PC-3 (cell line): ENCODE measurements around the gene NLGN1. TPM values are rescaled to one million over a fixed set of nuclear protein-coding genes. Genes with fewer than 3 reads are reported as not detected.

Source experiments
- ATAC-seq: fragments of 200-7000 bp; cut with Tn5 transposase; 2 replicates; pipeline ENCODE4 v1.9.1; 2020; ENCODE audit warnings: mild to moderate bottlenecking, moderate library complexity
- BruUV-seq: library from RNA; stranded (reverse); fragments of 400-500 nt; replicated peaks from 2 replicates; lab custom pipeline; 2021; lab: Mats Ljungman, UMichigan
- CTCF ChIA-PET: fragments of 300-600 bp; sonication (Branson Sonifier 250); formaldehyde crosslinking; loops from one replicate; lab custom pipeline; 2022; ENCODE audit warnings: antibody characterized with exemption; lab: Charles Lee
- POLR2A ChIA-PET: fragments of 300-600 bp; sonication (Branson Sonifier 250); formaldehyde crosslinking; loops from one replicate; lab custom pipeline; 2022; ENCODE audit warnings: antibody characterized with exemption; ENCODE audit not compliant: unreplicated experiment; lab: Charles Lee
- DNase-seq: peaks from one replicate; pipeline ENCODE4 v3.0.0-alpha.2; 2015
- H2AFZ ChIP-seq: fragments of 300-600 bp; sonication (generic); 2 replicates; pipeline ENCODE4 v1.6.0; 2016; ENCODE audit warnings: antibody characterized with exemption, low read length
- H3F3A ChIP-seq: fragments of 300-600 bp; sonication (generic); one replicate; pipeline ENCODE4 v1.6.0; 2017; ENCODE audit warnings: antibody characterized with exemption, low read length, control low read depth, mild to moderate bottlenecking; ENCODE audit not compliant: unreplicated experiment
- H3K27ac ChIP-seq: fragments of 300-600 bp; sonication (generic); 2 replicates; pipeline ENCODE4 v1.5.1; 2016; ENCODE audit warnings: mild to moderate bottlenecking, low read length
- H3K27me3 ChIP-seq: fragments of 300-600 bp; sonication (generic); 2 replicates; pipeline ENCODE4 v1.6.1; 2016; ENCODE audit warnings: low read length, mixed read lengths
- H3K36me3 ChIP-seq: fragments of 300-600 bp; sonication (generic); 2 replicates; pipeline ENCODE4 v1.6.1; 2016; ENCODE audit warnings: low read depth, mixed run types, low read length, mixed read lengths
- H3K4me1 ChIP-seq: fragments of 300-600 bp; sonication (generic); 2 replicates; pipeline ENCODE4 v1.5.1; 2016; ENCODE audit warnings: low read length; ENCODE audit not compliant: insufficient read depth
- H3K4me2 ChIP-seq: fragments of 300-600 bp; sonication (generic); 2 replicates; pipeline ENCODE4 v1.6.0; 2016; ENCODE audit warnings: low read length
- H3K4me3 ChIP-seq: fragments of 300-600 bp; sonication (generic); 2 replicates; pipeline ENCODE4 v1.5.1; 2016; ENCODE audit warnings: mild to moderate bottlenecking, low read length, mixed read lengths
- H3K79me2 ChIP-seq: fragments of 300-600 bp; sonication (generic); 2 replicates; pipeline ENCODE4 v1.6.1; 2017; ENCODE audit warnings: low read length, mixed read lengths
- H3K9ac ChIP-seq: fragments of 300-600 bp; sonication (generic); 2 replicates; pipeline ENCODE4 v1.6.0; 2016; ENCODE audit warnings: mild to moderate bottlenecking, low read length
- H3K9me2 ChIP-seq: fragments of 300-600 bp; sonication (generic); replicated peaks from 2 replicates; pipeline ENCODE4 v1.6.1; 2016; ENCODE audit warnings: mixed run types, low read length, mixed read lengths
- H3K9me3 ChIP-seq: fragments of 300-600 bp; sonication (generic); 2 replicates; pipeline ENCODE4 v1.6.1; 2016; ENCODE audit warnings: low read length, mixed read lengths
- H4K20me1 ChIP-seq: fragments of 300-600 bp; sonication (generic); 2 replicates; pipeline ENCODE4 v1.6.1; 2016; ENCODE audit warnings: low read length, mixed read lengths
- EZH2 ChIP-seq: fragments of 300-600 bp; sonication (generic); IDR thresholded peaks from one replicate; pipeline ENCODE4 v1.6.1; 2017; ENCODE audit warnings: antibody characterized with exemption, mild to moderate bottlenecking, low read length; ENCODE audit not compliant: unreplicated experiment
- EZH2phosphoT487 ChIP-seq: fragments of 300-600 bp; sonication (generic); IDR thresholded peaks from 2 replicates; pipeline ENCODE4 v1.6.1; 2018; ENCODE audit warnings: mild to moderate bottlenecking, antibody characterized with exemption, low read length, borderline replicate concordance
- intact Hi-C: fragments of 100-400 bp; cut with micrococcal nuclease; formaldehyde crosslinking; loops from 2 replicates; pipeline ENCODE4 v1.9.0; 2023
- total RNA-seq: library from RNA; depleted of rRNA; stranded (reverse); fragments of >200 nt; gene quantifications from 2 replicates; pipeline ENCODE4 v1.2.3, GENCODE V29; 2014
- TF ChIP-seq, protein P1 (sequence below): fragments of 300-600 bp; sonication (generic); conservative IDR thresholded peaks from 2 replicates; pipeline ENCODE4 v1.5.1; 2017; ENCODE audit warnings: antibody characterized with exemption, low read depth, mild to moderate bottlenecking, low read length

The NLGN1 gene
- total RNA-seq, 1 experiment from 2014 or later = 0.77 TPM

DNA sequence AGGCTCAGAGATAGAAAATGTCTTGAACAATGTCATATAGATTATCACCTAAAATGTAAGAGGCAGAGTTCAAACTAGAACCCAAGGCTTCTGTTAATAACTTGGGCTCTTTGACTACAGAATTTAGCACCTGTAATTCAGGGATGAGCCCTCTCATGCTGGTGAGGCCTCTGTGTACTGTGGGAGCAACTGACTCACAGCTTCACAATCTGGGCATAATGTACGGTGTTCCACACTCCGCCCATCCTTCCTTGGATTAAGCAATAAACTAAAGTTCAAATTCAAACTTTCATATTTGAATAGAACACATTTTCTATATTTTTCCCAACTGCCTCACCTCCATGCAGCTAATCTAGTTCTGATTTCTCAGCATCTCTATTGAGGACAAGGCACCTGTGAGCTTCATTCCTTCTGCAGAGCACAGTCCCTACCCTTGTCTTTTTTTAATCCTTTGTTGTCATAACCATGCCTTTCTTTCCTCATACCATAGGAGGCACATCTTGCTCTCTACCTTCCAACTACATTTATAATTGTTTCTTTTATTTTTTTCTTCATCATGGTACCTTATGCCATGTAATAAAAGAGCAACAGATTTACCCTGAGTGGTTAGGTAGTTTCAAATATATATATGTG, 392.1 kb downstream of the NLGN1 start:
- no TSS peak for BruUV-seq
- DNase-seq (peak; percentile 16), ATAC-seq (peak; percentile 63)
- no peak overlapping the region for H3K4me3 ChIP-seq
- ChIA-PET CTCF (no interaction called here), POLR2A (no interaction called here)
- no peaks in the 10 kb centered on the region for H3K36me3 ChIP-seq
- H3F3A ChIP-seq = no peaks in the 10 kb centered on the region
- H3K9ac ChIP-seq = no peak overlapping the region
- intact Hi-C loops = no loop called here
- TF ChIP-seq EZH2 (no peak), EZH2phosphoT487 (no peak)
- TF ChIP-seq, protein P1, sequence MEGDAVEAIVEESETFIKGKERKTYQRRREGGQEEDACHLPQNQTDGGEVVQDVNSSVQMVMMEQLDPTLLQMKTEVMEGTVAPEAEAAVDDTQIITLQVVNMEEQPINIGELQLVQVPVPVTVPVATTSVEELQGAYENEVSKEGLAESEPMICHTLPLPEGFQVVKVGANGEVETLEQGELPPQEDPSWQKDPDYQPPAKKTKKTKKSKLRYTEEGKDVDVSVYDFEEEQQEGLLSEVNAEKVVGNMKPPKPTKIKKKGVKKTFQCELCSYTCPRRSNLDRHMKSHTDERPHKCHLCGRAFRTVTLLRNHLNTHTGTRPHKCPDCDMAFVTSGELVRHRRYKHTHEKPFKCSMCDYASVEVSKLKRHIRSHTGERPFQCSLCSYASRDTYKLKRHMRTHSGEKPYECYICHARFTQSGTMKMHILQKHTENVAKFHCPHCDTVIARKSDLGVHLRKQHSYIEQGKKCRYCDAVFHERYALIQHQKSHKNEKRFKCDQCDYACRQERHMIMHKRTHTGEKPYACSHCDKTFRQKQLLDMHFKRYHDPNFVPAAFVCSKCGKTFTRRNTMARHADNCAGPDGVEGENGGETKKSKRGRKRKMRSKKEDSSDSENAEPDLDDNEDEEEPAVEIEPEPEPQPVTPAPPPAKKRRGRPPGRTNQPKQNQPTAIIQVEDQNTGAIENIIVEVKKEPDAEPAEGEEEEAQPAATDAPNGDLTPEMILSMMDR = no peak
- H3K79me2 ChIP-seq = no peaks in the 10 kb centered on the region
- H3K27me3 ChIP-seq = no peaks in the 10 kb centered on the region
- H3K4me1 ChIP-seq = no peaks in the 10 kb centered on the region
- H3K9me3 ChIP-seq = no peaks in the 10 kb centered on the region
- H2AFZ ChIP-seq = no peak overlapping the region
- no peak overlapping the region for H3K27ac ChIP-seq
- no peaks in the 10 kb centered on the region for H4K20me1 ChIP-seq
- H3K9me2 ChIP-seq = no peaks in the 10 kb centered on the region
- H3K4me2 ChIP-seq = no peak overlapping the region

DNA sequence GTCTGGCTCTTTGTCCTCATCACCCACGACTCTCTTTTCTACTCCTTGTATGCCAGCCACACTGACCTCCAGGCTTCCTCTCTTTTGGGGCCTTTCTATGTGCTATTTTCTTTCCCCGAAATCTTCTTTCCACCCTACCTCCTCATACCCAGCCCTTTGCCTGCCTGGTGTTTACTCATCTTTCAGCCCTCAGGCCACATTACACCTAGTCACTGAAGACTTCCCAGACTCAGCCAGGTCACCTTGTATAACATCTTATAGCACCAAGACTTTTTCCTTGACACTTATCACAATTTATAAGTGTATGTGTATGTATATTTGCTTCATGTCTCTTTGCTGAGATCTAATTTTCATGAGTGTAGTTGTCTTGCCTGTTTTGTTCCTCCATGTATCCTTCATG, 396.4 kb downstream of the NLGN1 start:
- Histone ChIP-seq H3F3A (no peaks in the 10 kb centered on the region), H3K4me1 (no peaks in the 10 kb centered on the region), H2AFZ (no peak overlapping the region), H4K20me1 (no peaks in the 10 kb centered on the region), H3K4me2 (no peak overlapping the region), H3K36me3 (no peaks in the 10 kb centered on the region), H3K9me2 (no peaks in the 10 kb centered on the region), H3K4me3 (no peak overlapping the region), H3K9me3 (no peaks in the 10 kb centered on the region), H3K9ac (no peak overlapping the region), H3K79me2 (no peaks in the 10 kb centered on the region), H3K27ac (no peak overlapping the region), H3K27me3 (no peaks in the 10 kb centered on the region; the same call in 1 of the 2 replicates)
- intact Hi-C loops = no loop called here
- CTCF ChIA-PET = no interaction called here
- DNase-seq = peak; percentile 14
- POLR2A ChIA-PET = no interaction called here
- no peak for ATAC-seq
- TF ChIP-seq, protein P1 = no peak
- TF ChIP-seq EZH2 = no peak
- TF ChIP-seq EZH2phosphoT487 = no peak
- BruUV-seq = no TSS peak

DNA sequence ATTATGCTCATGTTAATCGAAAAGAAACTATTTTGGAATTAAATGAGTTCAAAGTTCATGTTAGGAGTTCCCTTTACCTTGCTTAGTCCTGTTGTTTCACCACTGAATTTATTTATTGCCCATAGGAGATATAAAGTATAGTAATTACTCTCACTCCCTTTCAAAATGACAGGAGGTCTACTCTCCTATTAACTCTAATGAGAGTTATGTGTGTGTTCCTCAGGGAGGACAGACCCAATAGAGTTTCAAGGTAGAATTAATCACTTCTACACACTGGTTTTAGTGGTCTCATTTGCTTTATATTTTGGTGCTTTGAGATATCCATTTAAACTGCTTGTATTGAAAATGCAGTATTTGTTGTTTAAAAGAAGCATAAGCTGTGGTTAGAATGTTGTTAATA, 398.9 kb downstream of the NLGN1 start:
- no TSS peak for BruUV-seq
- ChIA-PET POLR2A (no interaction called here), CTCF (no interaction called here)
- no peak overlapping the region for H2AFZ ChIP-seq
- no peaks in the 10 kb centered on the region for H3K9me2 ChIP-seq
- ATAC-seq = no peak
- DNase-seq = no peak
- H3K4me2 ChIP-seq = no peak overlapping the region
- H3K9me3 ChIP-seq = no peaks in the 10 kb centered on the region
- H4K20me1 ChIP-seq = no peaks in the 10 kb centered on the region
- H3K79me2 ChIP-seq = no peaks in the 10 kb centered on the region
- no peak overlapping the region for H3K9ac ChIP-seq
- no peak for TF ChIP-seq EZH2phosphoT487
- TF ChIP-seq, protein P1 = no peak
- TF ChIP-seq EZH2 = no peak
- no peak overlapping the region for H3K4me3 ChIP-seq
- H3K4me1 ChIP-seq = no peaks in the 10 kb centered on the region
- intact Hi-C loops = no loop called here
- H3K36me3 ChIP-seq = no peaks in the 10 kb centered on the region
- H3K27me3 ChIP-seq = no peaks in the 10 kb centered on the region; the same call in 1 of the 2 replicates
- H3K27ac ChIP-seq = no peak overlapping the region
- no peaks in the 10 kb centered on the region for H3F3A ChIP-seq
